ENCODE data around the gene CPNE1. TPM values are rescaled to one million over a fixed set of nuclear protein-coding genes. Genes with fewer than 3 reads are reported as not detected.
"Not testable (repeated sequence)": the region's sequence is repeated elsewhere in the genome, so short reads cannot be mapped to it uniquely, and the experiment has no call there.

Gene CPNE1
- 186 TPM for polyA plus RNA-seq (2013, experiment 1 of 2)
- polyA plus RNA-seq (2013, experiment 2 of 2): 211 TPM

GRCh38 chr20:35664466-35665206 is at the start of gene CPNE1, which contains the start of gene RBM12:
TSS of gene CPNE1 (minus strand) at chr20:35664900. CDS start at chr20:35632923, 31,977 bp downstream.
TSS of gene RBM12 (minus strand) at chr20:35664900. CDS start at chr20:35655322, 9,578 bp downstream.
- peak within 1 kb of the TSS; percentile 83 for H3K4me3 ChIP-seq (ENCODE audit: low read length)
- H3K27me3 ChIP-seq (ENCODE audit: insufficient read depth, low read length): no peaks in the 10 kb centered on the region
- H3K27ac ChIP-seq (ENCODE audit: low read depth, low read length): peak within 1 kb of the TSS; percentile 97
- no peaks in the 10 kb centered on the region for H3K9me3 ChIP-seq (ENCODE audit: insufficient read depth, low read depth, low read length)
- under 1% methylated on average over 61 of the region's 61 CpGs for WGBS
- peaks cover 14% of the 10 kb centered on the region for H3K36me3 ChIP-seq (ENCODE audit: insufficient read depth, low read length)
- H3K4me1 ChIP-seq (ENCODE audit: insufficient read depth, low read length): peaks cover 30% of the 10 kb centered on the region
- H3K9ac ChIP-seq (ENCODE audit: low read depth, low read length): peak within 1 kb of the TSS; percentile 99

- no peak overlapping the region for H3K27ac ChIP-seq (ENCODE audit: low read depth, low read length)
- H3K36me3 ChIP-seq (ENCODE audit: insufficient read depth, low read length): peaks cover 100% of the 10 kb centered on the region
- 96% methylated on average over 4 of the region's 4 CpGs for WGBS
- no peak overlapping the region for H3K4me3 ChIP-seq (ENCODE audit: low read length)
- H3K9ac ChIP-seq (ENCODE audit: low read depth, low read length): no peak overlapping the region
- no peaks in the 10 kb centered on the region for H3K4me1 ChIP-seq (ENCODE audit: insufficient read depth, low read length)
- no peaks in the 10 kb centered on the region for H3K27me3 ChIP-seq (ENCODE audit: insufficient read depth, low read length)
- H3K9me3 ChIP-seq (ENCODE audit: insufficient read depth, low read depth, low read length): no peaks in the 10 kb centered on the region
These were observed 49.4 kb upstream of the CPNE1 start for GRCh38 chr20:35714127-35714526.

GRCh38 chr20:35713120-35713519 is 48.4 kb upstream of the CPNE1 start:
- 96% methylated on average over 9 of the region's 9 CpGs for WGBS
- not testable (repeated sequence) for H3K4me1 ChIP-seq (ENCODE audit: insufficient read depth, low read length); H3K9me3 ChIP-seq (ENCODE audit: insufficient read depth, low read depth, low read length); H3K9ac ChIP-seq (ENCODE audit: low read depth, low read length); H3K4me3 ChIP-seq (ENCODE audit: low read length); H3K27me3 ChIP-seq (ENCODE audit: insufficient read depth, low read length); H3K27ac ChIP-seq (ENCODE audit: low read depth, low read length)
- H3K36me3 ChIP-seq (ENCODE audit: insufficient read depth, low read length): peaks cover 100% of the 10 kb centered on the region

GRCh38 chr20:35711588-35712209 is 47.0 kb upstream of the CPNE1 start:
- no peaks in the 10 kb centered on the region for H3K4me1 ChIP-seq (ENCODE audit: insufficient read depth, low read length)
- H3K36me3 ChIP-seq (ENCODE audit: insufficient read depth, low read length): peaks cover 100% of the 10 kb centered on the region
- no peak overlapping the region for H3K27ac ChIP-seq (ENCODE audit: low read depth, low read length)
- H3K9ac ChIP-seq (ENCODE audit: low read depth, low read length): no peak overlapping the region
- 99% methylated on average over 6 of the region's 6 CpGs for WGBS
- H3K9me3 ChIP-seq (ENCODE audit: insufficient read depth, low read depth, low read length): no peaks in the 10 kb centered on the region
- no peaks in the 10 kb centered on the region for H3K27me3 ChIP-seq (ENCODE audit: insufficient read depth, low read length)
- no peak overlapping the region for H3K4me3 ChIP-seq (ENCODE audit: low read length)

- Histone ChIP-seq H3K27ac (ENCODE audit: low read depth, low read length) (no peak overlapping the region), H3K9me3 (ENCODE audit: insufficient read depth, low read depth, low read length) (no peaks in the 10 kb centered on the region), H3K4me1 (ENCODE audit: insufficient read depth, low read length) (no peaks in the 10 kb centered on the region), H3K4me3 (ENCODE audit: low read length) (no peak overlapping the region), H3K27me3 (ENCODE audit: insufficient read depth, low read length) (no peaks in the 10 kb centered on the region), H3K9ac (ENCODE audit: low read depth, low read length) (no peak overlapping the region), H3K36me3 (ENCODE audit: insufficient read depth, low read length) (peaks cover 100% of the 10 kb centered on the region)
- WGBS: 90% methylated on average over 2 of the region's 6 CpGs
These were observed 46.3 kb upstream of the CPNE1 start for GRCh38 chr20:35710884-35711587.

- Histone ChIP-seq H3K9ac (ENCODE audit: low read depth, low read length) (no peak overlapping the region), H3K4me1 (ENCODE audit: insufficient read depth, low read length) (no peaks in the 10 kb centered on the region), H3K27ac (ENCODE audit: low read depth, low read length) (no peak overlapping the region), H3K27me3 (ENCODE audit: insufficient read depth, low read length) (no peaks in the 10 kb centered on the region), H3K9me3 (ENCODE audit: insufficient read depth, low read depth, low read length) (no peaks in the 10 kb centered on the region), H3K4me3 (ENCODE audit: low read length) (no peak overlapping the region), H3K36me3 (ENCODE audit: insufficient read depth, low read length) (peaks cover 100% of the 10 kb centered on the region)
These were observed 45.3 kb upstream of the CPNE1 start for GRCh38 chr20:35710039-35710438.

GRCh38 chr20:35709259-35709658 is 44.6 kb upstream of the CPNE1 start:
- no CpG with 5 or more reads among the region's 1 CpG for WGBS
- no peaks in the 10 kb centered on the region for H3K27me3 ChIP-seq (ENCODE audit: insufficient read depth, low read length)
- no peak overlapping the region for H3K9ac ChIP-seq (ENCODE audit: low read depth, low read length)
- H3K36me3 ChIP-seq (ENCODE audit: insufficient read depth, low read length): peaks cover 100% of the 10 kb centered on the region
- no peaks in the 10 kb centered on the region for H3K4me1 ChIP-seq (ENCODE audit: insufficient read depth, low read length)
- H3K9me3 ChIP-seq (ENCODE audit: insufficient read depth, low read depth, low read length): no peaks in the 10 kb centered on the region
- no peak overlapping the region for H3K4me3 ChIP-seq (ENCODE audit: low read length)
- peak overlapping the region; percentile 34; the same call in 1 of the 2 replicates for H3K27ac ChIP-seq (ENCODE audit: low read depth, low read length)

- Histone ChIP-seq H3K9ac (ENCODE audit: low read depth, low read length) (no peak overlapping the region), H3K36me3 (ENCODE audit: insufficient read depth, low read length) (peaks cover 100% of the 10 kb centered on the region), H3K4me1 (ENCODE audit: insufficient read depth, low read length) (no peaks in the 10 kb centered on the region), H3K4me3 (ENCODE audit: low read length) (no peak overlapping the region), H3K27me3 (ENCODE audit: insufficient read depth, low read length) (no peaks in the 10 kb centered on the region), H3K9me3 (ENCODE audit: insufficient read depth, low read depth, low read length) (no peaks in the 10 kb centered on the region), H3K27ac (ENCODE audit: low read depth, low read length) (no peak overlapping the region; the same call in 1 of the 2 replicates)
- WGBS: 97% methylated on average over 1 of the region's 1 CpG
These were observed 43.8 kb upstream of the CPNE1 start for GRCh38 chr20:35708502-35708901.

- peaks cover 100% of the 10 kb centered on the region for H3K36me3 ChIP-seq (ENCODE audit: insufficient read depth, low read length)
- H3K27me3 ChIP-seq (ENCODE audit: insufficient read depth, low read length); H3K9me3 ChIP-seq (ENCODE audit: insufficient read depth, low read depth, low read length); H3K9ac ChIP-seq (ENCODE audit: low read depth, low read length); H3K4me1 ChIP-seq (ENCODE audit: insufficient read depth, low read length); H3K4me3 ChIP-seq (ENCODE audit: low read length); H3K27ac ChIP-seq (ENCODE audit: low read depth, low read length): not testable (repeated sequence)
- 95% methylated on average over 14 of the region's 17 CpGs for WGBS
These were observed 42.2 kb upstream of the CPNE1 start for GRCh38 chr20:35706591-35707529.

- WGBS: 96% methylated on average over 11 of the region's 11 CpGs
- not testable (repeated sequence) for H3K27me3 ChIP-seq (ENCODE audit: insufficient read depth, low read length); H3K9ac ChIP-seq (ENCODE audit: low read depth, low read length); H3K9me3 ChIP-seq (ENCODE audit: insufficient read depth, low read depth, low read length); H3K27ac ChIP-seq (ENCODE audit: low read depth, low read length); H3K4me1 ChIP-seq (ENCODE audit: insufficient read depth, low read length); H3K4me3 ChIP-seq (ENCODE audit: low read length)
- H3K36me3 ChIP-seq (ENCODE audit: insufficient read depth, low read length): peaks cover 96% of the 10 kb centered on the region
These were observed 41.2 kb upstream of the CPNE1 start for GRCh38 chr20:35705894-35706293.

Data from HUES64 (cell line).